ENCODE measurements around the gene FSTL3.

DNA sequence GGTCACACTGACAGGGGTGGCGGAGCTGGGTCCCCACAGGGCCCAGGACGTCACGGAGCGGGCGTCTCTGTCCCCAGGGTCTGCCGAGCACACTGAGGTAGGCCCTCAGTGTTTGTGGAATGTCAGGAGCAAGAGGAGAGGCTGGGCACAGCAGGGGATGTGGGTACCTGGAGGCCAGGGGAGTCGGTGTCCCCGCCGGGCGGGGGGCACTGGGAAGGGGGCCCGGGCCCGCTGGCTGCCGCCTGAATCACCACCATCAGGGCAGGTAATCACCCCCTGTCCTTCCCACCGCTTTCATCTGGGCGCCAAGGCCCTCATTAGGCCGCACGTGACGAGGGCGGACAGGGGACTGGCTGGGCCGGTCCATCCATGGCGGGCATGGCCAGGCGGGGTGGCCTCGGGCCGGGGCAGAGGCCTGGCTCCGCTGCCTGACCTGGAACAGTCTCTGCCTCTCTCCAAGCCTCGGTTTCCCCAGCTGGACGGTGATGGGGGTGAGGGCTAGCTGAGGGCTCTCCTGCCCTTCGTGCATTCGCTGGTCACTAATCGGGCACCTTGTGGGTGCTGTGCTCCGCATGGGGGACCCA lies 35.5 kb upstream of the FSTL3 start:
- TF ChIP-seq, protein P1, sequence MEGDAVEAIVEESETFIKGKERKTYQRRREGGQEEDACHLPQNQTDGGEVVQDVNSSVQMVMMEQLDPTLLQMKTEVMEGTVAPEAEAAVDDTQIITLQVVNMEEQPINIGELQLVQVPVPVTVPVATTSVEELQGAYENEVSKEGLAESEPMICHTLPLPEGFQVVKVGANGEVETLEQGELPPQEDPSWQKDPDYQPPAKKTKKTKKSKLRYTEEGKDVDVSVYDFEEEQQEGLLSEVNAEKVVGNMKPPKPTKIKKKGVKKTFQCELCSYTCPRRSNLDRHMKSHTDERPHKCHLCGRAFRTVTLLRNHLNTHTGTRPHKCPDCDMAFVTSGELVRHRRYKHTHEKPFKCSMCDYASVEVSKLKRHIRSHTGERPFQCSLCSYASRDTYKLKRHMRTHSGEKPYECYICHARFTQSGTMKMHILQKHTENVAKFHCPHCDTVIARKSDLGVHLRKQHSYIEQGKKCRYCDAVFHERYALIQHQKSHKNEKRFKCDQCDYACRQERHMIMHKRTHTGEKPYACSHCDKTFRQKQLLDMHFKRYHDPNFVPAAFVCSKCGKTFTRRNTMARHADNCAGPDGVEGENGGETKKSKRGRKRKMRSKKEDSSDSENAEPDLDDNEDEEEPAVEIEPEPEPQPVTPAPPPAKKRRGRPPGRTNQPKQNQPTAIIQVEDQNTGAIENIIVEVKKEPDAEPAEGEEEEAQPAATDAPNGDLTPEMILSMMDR (conservative IDR thresholded peaks at IDR 0.05): no peak
- TF ChIP-seq ZFX (IDR thresholded peaks at IDR 0.05): no peak
